Fibroblast of villous mesenchyme (primary cell): ENCODE measurements around the gene CYP2A13. TPM values are rescaled to one million over a fixed set of nuclear protein-coding genes. Genes with fewer than 3 reads are reported as not detected.
"Not testable (repeated sequence)": the region's sequence is repeated elsewhere in the genome, so short reads cannot be mapped to it uniquely, and the experiment has no call there.

ENCODE experiments used
- DNase-seq: peaks from one replicate; pipeline ENCODE4 v3.0.0-alpha.2; 2010; ENCODE audit warnings: low read depth
- H3K4me3 ChIP-seq: 2 replicates; pipeline ENCODE4 v1.5.1; 2011; ENCODE audit warnings: low read depth, mild to moderate bottlenecking, low read length
- CTCF ChIP-seq: IDR thresholded peaks from 2 replicates; pipeline ENCODE4 v1.5.1; 2012; ENCODE audit warnings: low read depth, mild to moderate bottlenecking, low read length; ENCODE audit not compliant: insufficient read depth
- total RNA-seq: library from RNA; depleted of rRNA; stranded (reverse); fragments of >200 nt; gene quantifications from 2 replicates; pipeline ENCODE4 v1.2.3, GENCODE V29; 2012

The CYP2A13 gene
- total RNA-seq, 1 donor, result not detected

GRCh38 chr19:41083516-41083915 lies 4.7 kb upstream of the CYP2A13 start:
- no peak for TF ChIP-seq CTCF
- H3K4me3 ChIP-seq, result no peak overlapping the region
- no peak for DNase-seq

- no peak overlapping the region for H3K4me3 ChIP-seq
- TF ChIP-seq CTCF, result no peak
- DNase-seq, result no peak
Measured at GRCh38 chr19:41085748-41086415, 2.4 kb upstream of the CYP2A13 start.

- DNase-seq, result no peak
- no peak overlapping the region for H3K4me3 ChIP-seq
- no peak for TF ChIP-seq CTCF
Measured at GRCh38 chr19:41089959-41090358, 1.7 kb downstream of the CYP2A13 start.

GRCh38 chr19:41095703-41096102 lies 7.5 kb downstream of the CYP2A13 start:
- TF ChIP-seq CTCF, result no peak
- H3K4me3 ChIP-seq, result no peak overlapping the region
- DNase-seq, result no peak

GRCh38 chr19:41096353-41096752 lies 8.1 kb downstream of the CYP2A13 start:
- TF ChIP-seq CTCF, result no peak
- no peak for DNase-seq
- H3K4me3 ChIP-seq, result no peak overlapping the region

- DNase-seq, result no peak
- no peak overlapping the region for H3K4me3 ChIP-seq
- no peak for TF ChIP-seq CTCF
Measured at GRCh38 chr19:41097302-41097701, 9.1 kb downstream of the CYP2A13 start.

- no peak for DNase-seq
- TF ChIP-seq CTCF, result no peak
- no peak overlapping the region for H3K4me3 ChIP-seq
Measured at GRCh38 chr19:41098762-41099161, 10.5 kb downstream of the CYP2A13 start.

GRCh38 chr19:41102210-41102609 lies 14.0 kb downstream of the CYP2A13 start:
- H3K4me3 ChIP-seq, result not testable (repeated sequence)

More at GRCh38 chr19:41102210-41102609, 14.0 kb downstream of the CYP2A13 start:
- DNase-seq, result not testable (repeated sequence)
